HepG2 (cell line): Measurements from ENCODE around the gene BOD1. TPM values are rescaled to one million over a fixed set of nuclear protein-coding genes. Genes with fewer than 3 reads are reported as not detected.

Experiments
- ESRRA ChIP-seq: sonication (generic); formaldehyde crosslinking; IDR thresholded peaks from 2 replicates; pipeline ENCODE4 v1.5.1; 2020; ENCODE audit warnings: mild to moderate bottlenecking, low read depth, missing genetic modification reagents
- FOXA3 ChIP-seq: IDR thresholded peaks from 2 replicates; pipeline ENCODE4 v1.6.1; 2016; ENCODE audit warnings: missing genetic modification reagents, missing compliant biosample characterization
- HNRNPL ChIP-seq: fragments of 200-400 bp; formaldehyde crosslinking; IDR thresholded peaks from 2 replicates; pipeline ENCODE4 v1.6.1; 2017; ENCODE audit warnings: mild to moderate bottlenecking, low read depth, low read length
- IKZF5 ChIP-seq: IDR thresholded peaks from 2 replicates; pipeline ENCODE4 v1.6.1; 2018; ENCODE audit warnings: missing genetic modification reagents, mild to moderate bottlenecking, missing compliant biosample characterization
- MLLT10 ChIP-seq: sonication (generic); formaldehyde crosslinking; IDR thresholded peaks from 2 replicates; pipeline ENCODE4 v1.4.0; 2020; ENCODE audit warnings: missing genetic modification reagents
- POGK ChIP-seq: sonication (generic); formaldehyde crosslinking; conservative IDR thresholded peaks from 2 replicates; pipeline ENCODE4 v1.8.0; 2022; ENCODE audit warnings: mild to moderate bottlenecking, moderate library complexity, missing genetic modification reagents
- SALL2 ChIP-seq: sonication (generic); formaldehyde crosslinking; IDR thresholded peaks from 2 replicates; pipeline ENCODE4 v1.8.1; 2023; ENCODE audit warnings: mild to moderate bottlenecking, missing genetic modification reagents, inconsistent platforms
- ZBTB46 ChIP-seq: sonication (generic); formaldehyde crosslinking; IDR thresholded peaks from 2 replicates; pipeline ENCODE4 v1.4.0; 2020; ENCODE audit warnings: mild to moderate bottlenecking, missing genetic modification reagents, borderline replicate concordance
- ZMYM3 ChIP-seq: sonication (generic); formaldehyde crosslinking; IDR thresholded peaks from 2 replicates; pipeline ENCODE4 v1.5.1; 2020; ENCODE audit warnings: mild to moderate bottlenecking, missing genetic modification reagents
- ZNF430 ChIP-seq: sonication (generic); formaldehyde crosslinking; IDR thresholded peaks from 2 replicates; pipeline ENCODE4 v1.9.0; 2021; ENCODE audit warnings: mild to moderate bottlenecking, missing genetic modification reagents
- ZNF503 ChIP-seq: sonication (generic); formaldehyde crosslinking; IDR thresholded peaks from 2 replicates; pipeline ENCODE4 v1.4.0; 2020; ENCODE audit warnings: missing genetic modification reagents
- polyA plus RNA-seq, 8 experiments: library from polyadenylated mRNA; depleted of rRNA in 3 of 8; stranded (reverse) in 7 of 8; unstranded in 1 of 8; fragments of >200 nt; fragmentation: Illumina TruSeq in 4 of 8; extraction: Trizol in 4 of 8; gene quantifications; 2 replicates each; pipeline versions ENCODE4 v1.2.1 to v1.2.3, GENCODE V29; 2011 to 2016; ENCODE audit warnings: low read depth in 4 of 8, missing spikeins in 1 of 8, mixed read lengths in 1 of 8; ENCODE audit not compliant: insufficient read depth in 1 of 8
- total RNA-seq, 5 experiments: library from RNA; depleted of rRNA; stranded (reverse); fragments of >200 nt; fragmentation: Illumina TruSeq; extraction: Trizol; gene quantifications; 2 replicates each; pipeline ENCODE4 v1.2.3, GENCODE V29; 2016; ENCODE audit warnings: low read depth in 1 of 5

BOD1 gene
- total and polyA plus RNA-seq, 2 of the 13 experiments (the other 11 are each of a cell fraction or from before 2014, with no cell fraction given) = 81.5 to 103 TPM

- TF ChIP-seq POGK (CRISPR knock-in tag) = no peak
- TF ChIP-seq ESRRA (CRISPR knock-in tag) = no peak
- TF ChIP-seq FOXA3 (CRISPR knock-in tag) = no peak
- TF ChIP-seq IKZF5 (CRISPR knock-in tag) = no peak
- no peak for TF ChIP-seq ZNF503 (CRISPR knock-in tag)
- no peak for TF ChIP-seq HNRNPL
- TF ChIP-seq ZBTB46 (CRISPR knock-in tag) = no peak
- TF ChIP-seq ZMYM3 (CRISPR knock-in tag) = no peak
- TF ChIP-seq ZNF430 (CRISPR knock-in tag) = no peak
- no peak for TF ChIP-seq MLLT10
- TF ChIP-seq SALL2 (CRISPR knock-in tag) = no peak
Measured at GRCh38 chr5:173627271-173627670, 10.8 kb upstream of the BOD1 start (continued).
